Suprapubic skin (tissue), 3 donors: Measurements from ENCODE around the gene KIDINS220.

Experiments used
- CTCF ChIP-seq, 2 donors: fragments of 200-600 bp in 1 of 2; fragments of 450-650 bp in 1 of 2; sonication (generic) in 1 of 2; IDR thresholded peaks; one replicate each; pipeline ENCODE4 v1.5.1; 2016 to 2019; ENCODE audit warnings: antibody characterized with exemption in 2 of 2, mild to moderate bottlenecking in 1 of 2, moderate library complexity in 1 of 2
- POLR2AphosphoS5 ChIP-seq, 3 donors: sonication (generic); formaldehyde crosslinking; IDR thresholded peaks; one replicate each; pipeline ENCODE4 v1.6.1; 2017; ENCODE audit warnings: antibody characterized with exemption in 3 of 3

GRCh38 chr2:8836971-8837794 lies at the start of gene KIDINS220:
- peak in 1 of 3 donors; percentile 51 for TF ChIP-seq POLR2AphosphoS5 (IDR thresholded peaks at IDR 0.05)
- no peak for TF ChIP-seq CTCF (IDR thresholded peaks at IDR 0.05)
